ENCODE results near the gene KLHL3. TPM values are rescaled to one million over a fixed set of nuclear protein-coding genes. Genes with fewer than 3 reads are reported as not detected.

Gene KLHL3
- total and polyA plus RNA-seq, 2 donors (not counting 3 experiments of a cell fraction or from before 2014, with no cell fraction given) = 8.8 to 13.6 TPM

- no peak overlapping the region for H3K27ac ChIP-seq (ENCODE audit: insufficient read depth, low read depth, low read length)
- H3K4me2 ChIP-seq (ENCODE audit: insufficient read depth, low read length) = no peak overlapping the region
- no peaks in the 10 kb centered on the region for H3K9me3 ChIP-seq (replicated peaks; ENCODE audit: control insufficient read depth, insufficient read depth, low read length)
- H3K9me1 ChIP-seq (replicated peaks; ENCODE audit: control insufficient read depth, extremely low read depth, insufficient read depth, low read length) = no peaks in the 10 kb centered on the region
- FAIRE-seq = no peak
- POLR2A ChIA-PET = no interaction called here
- H3K79me2 ChIP-seq (ENCODE audit: control insufficient read depth, insufficient read depth, low read length) = no peaks in the 10 kb centered on the region
- H3K9ac ChIP-seq (replicated peaks; ENCODE audit: extremely low read depth, insufficient read depth, low read length) = no peak overlapping the region
- no peak overlapping the region for H2AFZ ChIP-seq (ENCODE audit: low read depth, low read length)
- dilution Hi-C loops (cut with MboI; ENCODE audit: extremely low pct_ligation_motif_present, low sequenced_read_pairs) (no loop called here), intact Hi-C loops (cut with micrococcal nuclease) (no loop called here)
- CTCF ChIA-PET = interaction anchor here (3.7 kb wide), 1 partner anchor 286 kb away, joined by 57 read pairs; no protein-coding TSS in a partner anchor
- peaks cover 33% of the 10 kb centered on the region in 2 experiments for H3K27me3 ChIP-seq (ENCODE audit: control insufficient read depth in 2 of 2, insufficient read depth in 2 of 2, low read length in 2 of 2)
- TF ChIP-seq GATA2 (IDR thresholded peaks at IDR 0.05; ENCODE audit: insufficient read depth, insufficient read length, low read depth, low read length) (no peak), JUN (IDR thresholded peaks at IDR 0.05; ENCODE audit: borderline replicate concordance, insufficient read depth, insufficient read length, low read depth) (no peak), POLR2A (IDR thresholded peaks at IDR 0.05; ENCODE audit: low read depth, low read length) (no peak), CTCF (IDR thresholded peaks at IDR 0.05; ENCODE audit: extremely low read depth in 1 of 2, insufficient read depth in 1 of 2, low read depth in 1 of 2, low read length in 2 of 2) (no peak), EZH2 (IDR thresholded peaks at IDR 0.05; ENCODE audit: borderline replicate concordance, low read depth, low read length, severe bottlenecking) (no peak), MYC (IDR thresholded peaks at IDR 0.05; ENCODE audit: low read depth, low read length) (no peak), MAX (IDR thresholded peaks at IDR 0.05; ENCODE audit: insufficient read depth, insufficient read length) (no peak), POLR2AphosphoS5 (IDR thresholded peaks at IDR 0.05; ENCODE audit: insufficient read depth, low read depth, low read length) (no peak), FOS (IDR thresholded peaks at IDR 0.05; ENCODE audit: borderline replicate concordance, insufficient read depth, low read length) (no peak)
- no peaks in the 10 kb centered on the region for H4K20me1 ChIP-seq (replicated peaks; ENCODE audit: control insufficient read depth, extremely low read depth, insufficient read depth, low read length)
- BruUV-seq (replicated peaks) = no TSS peak
- no peak for DNase-seq (ENCODE audit: low read depth, low spot score)
- no peaks in the 10 kb centered on the region for H3K4me1 ChIP-seq (ENCODE audit: control insufficient read depth, extremely low read depth, insufficient read depth, low read length)
- no peak overlapping the region for H3K4me3 ChIP-seq (replicated peaks in 1 of 3; ENCODE audit: insufficient read depth in 1 of 3, low read depth in 1 of 3, low read length in 3 of 3)
- no peaks in the 10 kb centered on the region for H3K36me3 ChIP-seq (ENCODE audit: control insufficient read depth in 2 of 2, extremely low read depth in 1 of 2, insufficient read depth in 2 of 2, low read length in 2 of 2)
Observed at GRCh38 chr5:137606401-137606800, 129.5 kb downstream of the KLHL3 start.

Data from endothelial cell of umbilical vein (primary cell).